Tibial nerve (tissue), 4 donors: ENCODE results near the gene CMSS1.

Experiments used
- CTCF ChIP-seq, 5 experiments: fragments of 200-600 bp in 3 of 5; fragments of 450-650 bp in 2 of 5; sonication (generic) in 3 of 5; IDR thresholded peaks; one replicate each; pipeline ENCODE4 v1.5.1; 2016 to 2019; ENCODE audit warnings: antibody characterized with exemption in 5 of 5, mild to moderate bottlenecking in 3 of 5, moderate library complexity in 2 of 5
- EP300 ChIP-seq, 2 donors: sonication (generic); formaldehyde crosslinking; IDR thresholded peaks; one replicate each; pipeline ENCODE4 v1.6.1; 2017; ENCODE audit warnings: antibody characterized with exemption in 2 of 2, mild to moderate bottlenecking in 1 of 2
- POLR2A ChIP-seq, 2 donors: fragments of 450-650 bp; IDR thresholded peaks; one replicate each; pipeline ENCODE4 v1.6.1; 2017; ENCODE audit warnings: antibody characterized with exemption in 2 of 2, mild to moderate bottlenecking in 2 of 2, moderate library complexity in 2 of 2

- TF ChIP-seq CTCF (IDR thresholded peaks at IDR 0.05) = no peak
- TF ChIP-seq EP300 (IDR thresholded peaks at IDR 0.05) = no peak
- no peak for TF ChIP-seq POLR2A (IDR thresholded peaks at IDR 0.05)
Observed at GRCh38 chr3:100075851-100076730, 258.4 kb downstream of the CMSS1 start.
